Mesenchymal stem cell (in vitro differentiated cells and primary cell): ENCODE data around the gene MYOD1.

Experiments
- DNase-seq: peaks from one replicate; pipeline ENCODE4 v3.0.0-alpha.2; 2013
- H2AFZ ChIP-seq: one replicate; pipeline ENCODE4 v1.6.1; 2013; ENCODE audit warnings: low read depth, mild to moderate bottlenecking, control low read depth, inconsistent platforms, low read length, moderate library complexity
- H2AK5ac ChIP-seq: 2 replicates; pipeline ENCODE4 v1.6.1; 2013; ENCODE audit warnings: low read length, moderate library complexity, mild to moderate bottlenecking, inconsistent platforms; ENCODE audit not compliant: severe bottlenecking
- H2BK120ac ChIP-seq: one replicate; pipeline ENCODE4 v1.6.1; 2013; ENCODE audit warnings: low read depth, mild to moderate bottlenecking, inconsistent platforms, low read length, moderate library complexity
- H2BK12ac ChIP-seq, 2 experiments: one replicate each; pipeline ENCODE4 v1.6.1; 2013; ENCODE audit warnings: inconsistent platforms in 2 of 2, low read length in 2 of 2, mild to moderate bottlenecking in 2 of 2, moderate library complexity in 2 of 2, control low read depth in 1 of 2
- H2BK15ac ChIP-seq: one replicate; pipeline ENCODE4 v1.6.1; 2013; ENCODE audit warnings: mild to moderate bottlenecking, low read depth, inconsistent platforms; ENCODE audit not compliant: poor library complexity, severe bottlenecking
- H2BK5ac ChIP-seq: 2 replicates; pipeline ENCODE4 v1.6.1; 2013; ENCODE audit warnings: low read depth, mild to moderate bottlenecking, low read length, control low read depth, inconsistent platforms; ENCODE audit not compliant: poor library complexity, severe bottlenecking
- H3K14ac ChIP-seq, 2 experiments: one replicate each; pipeline ENCODE4 v1.6.1; 2013; ENCODE audit warnings: inconsistent platforms in 2 of 2, low read length in 2 of 2, control low read depth in 1 of 2, mild to moderate bottlenecking in 1 of 2, moderate library complexity in 1 of 2
- H3K18ac ChIP-seq, 2 experiments: one replicate each; pipeline ENCODE4 v1.6.1; 2013; ENCODE audit warnings: inconsistent platforms in 2 of 2, low read length in 2 of 2, control low read depth in 1 of 2, low read depth in 1 of 2, mild to moderate bottlenecking in 1 of 2
- H3K23ac ChIP-seq, 2 experiments: one replicate each; pipeline ENCODE4 v1.6.1; 2013; ENCODE audit warnings: inconsistent platforms in 2 of 2, low read length in 2 of 2, mild to moderate bottlenecking in 2 of 2, moderate library complexity in 2 of 2, control low read depth in 1 of 2
- H3K27ac ChIP-seq: 2 replicates; pipeline ENCODE4 v1.5.1; 2013; ENCODE audit warnings: mild to moderate bottlenecking, moderate library complexity, low read length, control low read depth, inconsistent platforms; ENCODE audit not compliant: poor library complexity, severe bottlenecking
- H3K27me3 ChIP-seq, 2 experiments: 2 replicates each; pipeline versions ENCODE4 v1.6.1 to v1.7.0; 2013; ENCODE audit warnings: low read length in 2 of 2, mild to moderate bottlenecking in 2 of 2, moderate library complexity in 2 of 2, control low read depth in 1 of 2, inconsistent platforms in 1 of 2; ENCODE audit not compliant: control insufficient read depth in 1 of 2, insufficient read depth in 1 of 2
- H3K36me3 ChIP-seq, 2 experiments: 2 replicates each; pipeline versions ENCODE4 v1.6.1 to v1.7.0; 2013; ENCODE audit warnings: low read length in 2 of 2, control low read depth in 1 of 2, inconsistent platforms in 1 of 2, low read depth in 1 of 2, mild to moderate bottlenecking in 1 of 2; ENCODE audit not compliant: insufficient read depth in 2 of 2, control insufficient read depth in 1 of 2
- H3K4ac ChIP-seq, 2 experiments: one replicate each; pipeline ENCODE4 v1.6.1; 2013; ENCODE audit warnings: inconsistent platforms in 2 of 2, low read length in 2 of 2, mild to moderate bottlenecking in 2 of 2, moderate library complexity in 2 of 2, control low read depth in 1 of 2, low read depth in 1 of 2
- H3K4me1 ChIP-seq: 2 replicates; pipeline ENCODE4 v1.6.1; 2013; ENCODE audit warnings: low read depth, low read length, control low read depth; ENCODE audit not compliant: control insufficient read depth, insufficient read depth
- H3K4me2 ChIP-seq: 2 replicates; pipeline ENCODE4 v1.6.1; 2013; ENCODE audit warnings: low read length, mild to moderate bottlenecking, inconsistent platforms; ENCODE audit not compliant: poor library complexity, severe bottlenecking
- H3K4me3 ChIP-seq, 2 experiments: 2 replicates each; pipeline versions ENCODE4 v1.5.1 to v1.7.0; 2013; ENCODE audit warnings: low read length in 2 of 2, mild to moderate bottlenecking in 2 of 2, control low read depth in 1 of 2, low read depth in 1 of 2; ENCODE audit not compliant: insufficient read depth in 1 of 2
- H3K79me1 ChIP-seq: replicated peaks from 2 replicates; pipeline ENCODE4 v1.6.1; 2013; ENCODE audit warnings: mild to moderate bottlenecking, control low read depth, low read length, inconsistent platforms; ENCODE audit not compliant: poor library complexity, severe bottlenecking
- H3K9ac ChIP-seq: 2 replicates; pipeline ENCODE4 v1.7.0; 2013; ENCODE audit warnings: mild to moderate bottlenecking, low read length, moderate library complexity
- H3K9me3 ChIP-seq: 2 replicates; pipeline ENCODE4 v1.7.0; 2013; ENCODE audit warnings: mild to moderate bottlenecking, low read length; ENCODE audit not compliant: control insufficient read depth
- H4K8ac ChIP-seq: one replicate; pipeline ENCODE4 v1.6.1; 2013; ENCODE audit warnings: inconsistent platforms, mild to moderate bottlenecking, low read length, moderate library complexity
- H4K91ac ChIP-seq: one replicate; pipeline ENCODE4 v1.6.1; 2013; ENCODE audit warnings: mild to moderate bottlenecking, low read length, inconsistent platforms
- WGBS: methylation state at CpG from one replicate; pipeline ENCODE4 v1.1.7; 2013; ENCODE audit warnings: mixed read lengths; 5-methylcytosine and 5-hydroxymethylcytosine counted together

The MYOD1 gene

DNA sequence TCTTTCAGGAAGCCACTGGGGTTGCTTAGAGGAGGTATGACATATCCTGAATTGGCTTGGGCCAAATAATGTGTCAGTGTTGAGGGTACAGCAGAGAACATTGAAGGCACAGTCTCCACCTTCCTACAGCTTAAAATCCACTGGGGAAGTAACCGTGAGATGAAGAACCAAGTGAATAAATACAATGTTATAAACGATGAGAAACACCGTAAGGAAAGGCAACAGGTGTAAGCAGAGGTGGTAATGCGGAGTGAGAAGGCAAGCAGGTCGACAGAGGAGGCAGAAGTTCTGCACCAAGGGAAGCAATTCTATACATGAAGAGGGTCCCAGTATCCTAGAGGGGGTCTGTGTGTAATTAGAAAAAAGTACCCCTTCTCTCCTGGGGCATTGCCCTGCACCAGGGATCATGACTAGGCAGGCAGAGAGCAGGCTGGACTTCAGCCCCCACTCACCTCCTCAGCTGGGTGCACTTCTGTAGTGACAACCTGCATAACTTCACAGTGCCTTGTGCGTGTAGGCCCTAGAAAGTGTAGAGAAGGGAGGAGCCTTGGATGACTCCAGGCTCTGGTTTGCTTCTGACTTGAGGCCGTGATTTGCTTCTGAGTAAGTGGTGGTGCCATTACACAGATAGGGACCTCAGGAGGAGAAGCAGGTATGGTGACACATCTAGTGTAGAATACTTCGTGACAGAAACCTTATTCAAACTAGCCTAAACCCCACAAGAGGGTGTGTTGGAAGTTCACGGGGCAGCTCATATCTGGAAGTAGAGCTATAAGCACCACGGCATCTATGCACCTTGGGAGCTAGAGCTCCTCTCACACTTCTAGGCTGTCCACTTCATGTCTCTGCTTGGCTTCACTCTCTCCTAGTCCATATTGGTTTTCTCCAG is 4.9 kb downstream of the MYOD1 start:
- no peak overlapping the region for H2BK15ac ChIP-seq
- 62% methylated on average over 10 of the region's 10 CpGs for WGBS
- no peaks in the 10 kb centered on the region for H3K79me1 ChIP-seq
- H3K4me1 ChIP-seq, result peaks cover 14% of the 10 kb centered on the region
- H4K91ac ChIP-seq, result no peak overlapping the region
- no peak overlapping the region for H3K23ac ChIP-seq
- H4K8ac ChIP-seq, result no peak overlapping the region
- no peak overlapping the region for H3K9ac ChIP-seq
- no peaks in the 10 kb centered on the region for H3K36me3 ChIP-seq
- H2BK120ac ChIP-seq, result no peak overlapping the region
- no peak overlapping the region for H3K4ac ChIP-seq
- peaks cover 66 to 93% of the 10 kb centered on the region in 2 experiments for H3K27me3 ChIP-seq
- no peak overlapping the region for H3K18ac ChIP-seq
- no peak overlapping the region for H3K27ac ChIP-seq
- no peak overlapping the region for H3K14ac ChIP-seq
- no peak for DNase-seq
- H2AK5ac ChIP-seq, result no peak overlapping the region
- no peak overlapping the region for H3K4me2 ChIP-seq
- H3K4me3 ChIP-seq, result no peak overlapping the region
- no peak overlapping the region for H2BK12ac ChIP-seq
- H2BK5ac ChIP-seq, result no peak overlapping the region
- H2AFZ ChIP-seq, result no peak overlapping the region
- H3K9me3 ChIP-seq, result no peaks in the 10 kb centered on the region

DNA sequence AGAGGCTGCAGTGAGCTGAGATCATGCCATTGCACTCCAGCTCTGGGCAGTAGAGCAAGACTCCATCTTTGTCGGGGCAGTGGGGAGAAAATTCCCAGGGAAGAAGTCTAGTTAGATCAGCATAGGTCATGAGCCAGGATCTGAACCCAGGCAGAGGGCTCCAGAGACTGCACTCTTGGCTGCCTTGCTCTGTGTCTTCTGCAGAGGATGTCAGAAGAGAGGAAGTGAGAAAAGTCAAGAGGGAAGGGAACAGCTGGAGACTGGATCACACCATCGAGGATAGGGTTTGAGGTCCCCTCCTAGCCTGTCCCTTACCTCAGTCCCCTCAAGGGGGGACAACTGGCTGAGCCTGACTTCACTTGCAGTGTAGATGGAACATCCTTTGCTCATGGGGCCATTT is 5.8 kb downstream of the MYOD1 start:
- H3K27ac ChIP-seq, result no peak overlapping the region

GRCh38 chr11:17730137-17730536 is 10.8 kb downstream of the MYOD1 start:
- H4K8ac ChIP-seq, result no peak overlapping the region
- no peak overlapping the region for H3K4me2 ChIP-seq
- H2BK15ac ChIP-seq, result no peak overlapping the region
- H3K9me3 ChIP-seq, result no peaks in the 10 kb centered on the region
- no peak overlapping the region for H2BK120ac ChIP-seq
- H3K4me1 ChIP-seq, result peaks cover 14% of the 10 kb centered on the region
- H3K14ac ChIP-seq, result no peak overlapping the region
- H2BK12ac ChIP-seq, result no peak overlapping the region
- peaks cover 35 to 83% of the 10 kb centered on the region in 2 experiments for H3K27me3 ChIP-seq
- no peak overlapping the region for H2BK5ac ChIP-seq
- no peak overlapping the region for H2AFZ ChIP-seq
- no peaks in the 10 kb centered on the region for H3K36me3 ChIP-seq
- no peak for DNase-seq
- no peak overlapping the region for H4K91ac ChIP-seq
- H2AK5ac ChIP-seq, result no peak overlapping the region
- H3K27ac ChIP-seq, result no peak overlapping the region
- no peak overlapping the region for H3K23ac ChIP-seq
- 33% methylated on average over 1 of the region's 2 CpGs for whole genome bisulfite sequencing
- H3K18ac ChIP-seq, result no peak overlapping the region
- no peaks in the 10 kb centered on the region for H3K79me1 ChIP-seq
- H3K9ac ChIP-seq, result no peak overlapping the region
- H3K4me3 ChIP-seq, result no peak overlapping the region
- no peak overlapping the region for H3K4ac ChIP-seq

More for the DNA sequence above, 5.8 kb downstream of the MYOD1 start:
- no peak overlapping the region for H2BK15ac ChIP-seq
- DNase-seq, result no peak
- no peak overlapping the region for H3K4me2 ChIP-seq
- no peak overlapping the region for H2BK5ac ChIP-seq
- H3K23ac ChIP-seq, result peak overlapping the region in 1 of 2 experiments; percentile 91
- no peak overlapping the region for H3K9ac ChIP-seq
- H3K36me3 ChIP-seq, result no peaks in the 10 kb centered on the region
- H3K18ac ChIP-seq, result no peak overlapping the region
- no peak overlapping the region for H2BK12ac ChIP-seq
- no peak overlapping the region for H3K14ac ChIP-seq
- H3K4me3 ChIP-seq, result no peak overlapping the region
- no peak overlapping the region for H2BK120ac ChIP-seq
- H2AK5ac ChIP-seq, result no peak overlapping the region
- no peaks in the 10 kb centered on the region for H3K9me3 ChIP-seq
- no peaks in the 10 kb centered on the region for H3K79me1 ChIP-seq
- peaks cover 57 to 93% of the 10 kb centered on the region in 2 experiments for H3K27me3 ChIP-seq
- H3K4me1 ChIP-seq, result peaks cover 9% of the 10 kb centered on the region
- H4K8ac ChIP-seq, result no peak overlapping the region
- no peak overlapping the region for H2AFZ ChIP-seq
- 60% methylated on average over 2 of the region's 2 CpGs for WGBS
- H3K4ac ChIP-seq, result no peak overlapping the region
- H4K91ac ChIP-seq, result no peak overlapping the region

DNA sequence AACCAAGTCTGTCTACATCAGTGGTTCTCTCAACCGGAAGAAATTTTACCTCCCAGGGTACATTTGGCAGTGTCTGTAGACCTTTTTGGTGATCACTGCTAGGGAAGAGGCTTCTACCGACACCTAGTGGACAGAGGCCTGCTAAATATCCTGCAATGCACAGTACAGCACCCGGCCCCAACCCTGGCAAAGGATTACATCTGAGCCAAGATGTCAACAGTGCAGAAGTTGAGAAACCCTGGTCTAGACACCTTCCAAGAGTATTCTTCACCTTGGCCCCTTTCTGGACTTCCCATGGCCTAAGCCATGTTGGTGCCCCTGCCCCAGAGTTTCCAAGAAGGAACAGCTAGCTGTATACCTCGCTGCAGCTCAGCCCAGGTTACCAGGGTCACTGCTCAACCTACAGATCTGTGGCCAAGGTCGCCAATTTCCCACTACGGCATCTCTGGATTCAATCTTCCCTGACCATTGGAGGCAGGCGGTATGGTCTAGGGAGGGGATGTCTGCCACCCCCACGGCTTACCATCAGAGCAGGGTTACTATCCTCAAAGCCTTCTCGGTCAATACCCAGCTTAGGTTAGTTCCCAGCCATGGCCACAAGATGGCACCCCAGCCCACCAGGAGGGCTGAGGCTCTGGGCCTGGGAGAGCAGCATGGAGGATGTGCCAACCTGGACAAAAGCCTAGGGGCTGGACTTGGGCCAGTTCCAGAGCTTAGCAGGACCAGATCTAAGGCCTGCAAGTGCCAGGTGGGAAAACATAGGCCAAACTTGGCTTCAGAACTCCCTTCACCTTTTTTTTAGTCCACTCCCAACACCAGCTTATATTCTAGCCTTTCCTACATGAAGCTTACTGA is 11.5 kb downstream of the MYOD1 start:
- H2BK12ac ChIP-seq, result no peak overlapping the region
- no peak overlapping the region for H3K18ac ChIP-seq
- no peak overlapping the region for H2BK5ac ChIP-seq
- H3K4ac ChIP-seq, result no peak overlapping the region
- H3K9me3 ChIP-seq, result no peaks in the 10 kb centered on the region
- H3K9ac ChIP-seq, result no peak overlapping the region
- WGBS, result 19% methylated on average over 9 of the region's 9 CpGs
- H3K4me2 ChIP-seq, result no peak overlapping the region
- no peaks in the 10 kb centered on the region for H3K36me3 ChIP-seq
- no peaks in the 10 kb centered on the region for H3K79me1 ChIP-seq
- no peak overlapping the region for H3K27ac ChIP-seq
- no peak overlapping the region for H2BK15ac ChIP-seq
- no peak overlapping the region for H3K4me3 ChIP-seq
- H2BK120ac ChIP-seq, result no peak overlapping the region
- no peak overlapping the region for H3K23ac ChIP-seq
- H3K27me3 ChIP-seq, result peaks cover 34 to 79% of the 10 kb centered on the region in 2 experiments
- H2AFZ ChIP-seq, result no peak overlapping the region
- no peak overlapping the region for H4K8ac ChIP-seq
- no peak overlapping the region for H4K91ac ChIP-seq
- no peak overlapping the region for H3K14ac ChIP-seq
- peaks cover 20% of the 10 kb centered on the region for H3K4me1 ChIP-seq
- no peak overlapping the region for H2AK5ac ChIP-seq
- peak; percentile 72 for DNase-seq
